Thoracic aorta (tissue), 2 donors: ENCODE measurements around the gene FNDC11. TPM values are rescaled to one million over a fixed set of nuclear protein-coding genes. Genes with fewer than 3 reads are reported as not detected.

ENCODE experiments used
- ATAC-seq: fragments of 150-250 bp; one replicate; pipeline ENCODE4 v1.8.0; 2017; ENCODE audit warnings: low read depth; ENCODE audit not compliant: insufficient number of reproducible peaks, low FRiP score
- DNase-seq: peaks from one replicate; pipeline ENCODE4 v3.0.0-alpha.2; 2020; ENCODE audit warnings: low spot score
- H3K27ac ChIP-seq, 2 donors: fragments of 200-600 bp; sonication (generic); 1 replicate in 1 of 2; 2 replicates in 1 of 2; pipeline ENCODE4 v1.5.1; 2016; ENCODE audit warnings: mild to moderate bottlenecking in 2 of 2, moderate library complexity in 2 of 2
- H3K27me3 ChIP-seq: fragments of 200-600 bp; sonication (generic); replicated peaks from 2 replicates; pipeline ENCODE4 v1.6.0; 2016; ENCODE audit warnings: mild to moderate bottlenecking; ENCODE audit not compliant: insufficient read depth
- H3K36me3 ChIP-seq: fragments of 200-600 bp; sonication (generic); one replicate; pipeline ENCODE4 v1.5.1; 2016
- H3K4me1 ChIP-seq, 2 donors: fragments of 200-600 bp; sonication (generic); 1 replicate in 1 of 2; 2 replicates in 1 of 2; pipeline versions ENCODE4 v1.5.1 to v1.6.0; 2016; ENCODE audit warnings: low read depth in 2 of 2, mild to moderate bottlenecking in 1 of 2; ENCODE audit not compliant: control insufficient read depth in 1 of 2
- H3K4me3 ChIP-seq: fragments of 200-600 bp; sonication (generic); 2 replicates; pipeline ENCODE4 v1.5.1; 2016; ENCODE audit warnings: mild to moderate bottlenecking
- H3K9me3 ChIP-seq: fragments of 200-600 bp; sonication (generic); 2 replicates; pipeline ENCODE4 v1.5.1; 2016
- total RNA-seq, 2 donors: library from RNA; depleted of rRNA; stranded (reverse); fragments of >200 nt; gene quantifications; one replicate each; pipeline versions ENCODE4 v1.1.0 to v1.2.3, GENCODE V29; 2016
- TF ChIP-seq, protein P1 (sequence below): fragments of 200-600 bp; sonication (generic); IDR thresholded peaks from one replicate; pipeline ENCODE4 v1.5.1; 2019; ENCODE audit warnings: antibody characterized with exemption

Gene FNDC11
- total RNA-seq, 2 donors from 2014 or later: 0.54 TPM; not detected in 1

DNA sequence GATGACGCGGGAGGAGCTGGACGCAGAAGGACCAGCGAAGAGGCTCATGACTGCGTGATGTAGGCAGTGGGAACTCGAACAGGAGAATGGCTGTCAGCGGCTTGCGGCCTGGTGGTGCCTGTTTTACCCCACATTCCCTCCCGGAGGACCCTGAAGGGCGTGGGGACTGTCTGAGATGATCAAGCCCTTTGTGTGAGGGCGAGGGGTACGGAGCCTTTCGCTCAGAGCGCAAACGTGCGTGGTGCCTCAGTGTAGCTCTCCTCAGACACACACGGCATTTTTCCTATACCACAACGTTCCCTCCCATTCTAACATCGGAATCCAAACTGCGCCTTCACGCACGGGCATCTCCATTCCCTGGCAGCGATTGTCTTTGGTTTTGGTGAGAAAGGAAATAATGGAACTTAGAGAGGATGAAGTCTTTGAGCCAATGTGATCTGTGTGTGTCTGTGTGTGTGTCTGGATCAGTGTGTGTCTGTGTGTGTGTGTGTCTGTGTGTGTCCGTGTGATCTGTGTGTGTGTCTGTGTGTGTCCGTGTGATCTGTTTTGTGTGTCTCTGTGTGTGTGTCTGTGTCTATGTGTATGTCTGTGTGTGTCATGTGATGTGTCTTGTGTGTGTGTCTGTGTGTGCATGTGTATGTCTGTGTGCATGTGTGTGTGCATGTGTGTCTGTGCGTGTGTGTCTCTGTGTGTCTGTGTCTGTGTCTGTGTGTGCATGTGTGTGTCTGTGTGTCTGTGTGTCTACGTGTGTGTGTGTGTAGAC lies 22.1 kb upstream of the FNDC11 start:
- no peaks in the 10 kb centered on the region for H3K4me1 ChIP-seq
- H3K4me3 ChIP-seq: no peak overlapping the region
- no peaks in the 10 kb centered on the region for H3K9me3 ChIP-seq
- H3K36me3 ChIP-seq: no peaks in the 10 kb centered on the region
- DNase-seq: no peak
- ATAC-seq: no peak
- TF ChIP-seq, protein P1, sequence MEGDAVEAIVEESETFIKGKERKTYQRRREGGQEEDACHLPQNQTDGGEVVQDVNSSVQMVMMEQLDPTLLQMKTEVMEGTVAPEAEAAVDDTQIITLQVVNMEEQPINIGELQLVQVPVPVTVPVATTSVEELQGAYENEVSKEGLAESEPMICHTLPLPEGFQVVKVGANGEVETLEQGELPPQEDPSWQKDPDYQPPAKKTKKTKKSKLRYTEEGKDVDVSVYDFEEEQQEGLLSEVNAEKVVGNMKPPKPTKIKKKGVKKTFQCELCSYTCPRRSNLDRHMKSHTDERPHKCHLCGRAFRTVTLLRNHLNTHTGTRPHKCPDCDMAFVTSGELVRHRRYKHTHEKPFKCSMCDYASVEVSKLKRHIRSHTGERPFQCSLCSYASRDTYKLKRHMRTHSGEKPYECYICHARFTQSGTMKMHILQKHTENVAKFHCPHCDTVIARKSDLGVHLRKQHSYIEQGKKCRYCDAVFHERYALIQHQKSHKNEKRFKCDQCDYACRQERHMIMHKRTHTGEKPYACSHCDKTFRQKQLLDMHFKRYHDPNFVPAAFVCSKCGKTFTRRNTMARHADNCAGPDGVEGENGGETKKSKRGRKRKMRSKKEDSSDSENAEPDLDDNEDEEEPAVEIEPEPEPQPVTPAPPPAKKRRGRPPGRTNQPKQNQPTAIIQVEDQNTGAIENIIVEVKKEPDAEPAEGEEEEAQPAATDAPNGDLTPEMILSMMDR: no peak
- H3K27me3 ChIP-seq: no peaks in the 10 kb centered on the region
- H3K27ac ChIP-seq: no peak overlapping the region

DNA sequence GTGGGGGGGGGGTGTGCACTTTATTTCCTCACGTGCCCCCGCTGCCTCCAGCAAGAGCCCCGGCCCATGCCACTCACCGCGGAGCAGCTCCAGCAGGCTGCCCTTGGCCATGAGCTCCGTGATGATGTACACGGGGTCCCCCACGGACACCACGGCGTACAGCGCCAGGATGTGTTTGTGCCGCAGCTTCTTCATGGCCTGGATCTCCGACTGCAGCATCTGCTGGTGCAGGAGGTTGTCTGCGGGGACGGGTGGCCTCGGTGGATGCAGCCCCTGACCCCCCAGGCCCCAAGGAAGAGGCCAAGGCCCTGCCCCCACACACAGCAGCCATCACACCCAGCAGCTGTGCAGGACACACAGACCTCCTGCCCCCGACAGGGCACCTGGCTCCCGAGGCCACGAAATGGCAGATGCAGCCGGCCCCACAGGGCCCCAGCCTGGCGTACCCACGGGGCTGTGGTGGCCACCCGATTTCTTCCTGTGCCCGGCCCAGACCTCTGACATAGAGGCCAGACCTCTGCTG lies 21.4 kb upstream of the FNDC11 start:
- ATAC-seq: no peak
- Histone ChIP-seq H3K27me3 (no peaks in the 10 kb centered on the region), H3K27ac (no peak overlapping the region), H3K4me3 (no peak overlapping the region), H3K9me3 (no peaks in the 10 kb centered on the region), H3K36me3 (no peaks in the 10 kb centered on the region), H3K4me1 (peaks cover 0 to 1% of the 10 kb centered on the region in 2 donors)
- DNase-seq: no peak
- TF ChIP-seq, protein P1: no peak

DNA sequence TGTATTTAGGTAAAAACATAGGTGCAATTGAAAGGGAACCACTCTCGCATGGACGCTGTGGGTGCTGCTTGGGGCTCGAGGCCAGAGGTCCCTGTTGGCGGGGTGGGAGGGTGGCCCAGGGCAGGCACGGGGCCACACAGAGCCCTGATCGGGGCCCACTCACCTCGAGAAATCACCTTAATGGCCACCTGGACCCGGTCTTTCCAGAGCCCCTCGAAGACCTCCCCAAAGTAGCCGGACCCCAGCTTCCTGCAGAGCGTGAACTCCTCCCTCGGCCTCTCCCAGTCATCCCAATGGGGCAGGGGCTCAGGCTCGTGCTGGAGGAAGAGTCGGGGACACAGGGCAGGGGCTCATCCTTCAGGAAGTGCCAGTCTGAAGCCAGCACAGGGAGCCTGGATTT lies 20.6 kb upstream of the FNDC11 start:
- TF ChIP-seq, protein P1: no peak
- Histone ChIP-seq H3K4me1 (peaks cover 0 to 5% of the 10 kb centered on the region in 2 donors), H3K36me3 (no peaks in the 10 kb centered on the region), H3K27ac (no peak overlapping the region), H3K9me3 (no peaks in the 10 kb centered on the region), H3K27me3 (no peaks in the 10 kb centered on the region), H3K4me3 (no peak overlapping the region)
- ATAC-seq (no peak), DNase-seq (no peak)

DNA sequence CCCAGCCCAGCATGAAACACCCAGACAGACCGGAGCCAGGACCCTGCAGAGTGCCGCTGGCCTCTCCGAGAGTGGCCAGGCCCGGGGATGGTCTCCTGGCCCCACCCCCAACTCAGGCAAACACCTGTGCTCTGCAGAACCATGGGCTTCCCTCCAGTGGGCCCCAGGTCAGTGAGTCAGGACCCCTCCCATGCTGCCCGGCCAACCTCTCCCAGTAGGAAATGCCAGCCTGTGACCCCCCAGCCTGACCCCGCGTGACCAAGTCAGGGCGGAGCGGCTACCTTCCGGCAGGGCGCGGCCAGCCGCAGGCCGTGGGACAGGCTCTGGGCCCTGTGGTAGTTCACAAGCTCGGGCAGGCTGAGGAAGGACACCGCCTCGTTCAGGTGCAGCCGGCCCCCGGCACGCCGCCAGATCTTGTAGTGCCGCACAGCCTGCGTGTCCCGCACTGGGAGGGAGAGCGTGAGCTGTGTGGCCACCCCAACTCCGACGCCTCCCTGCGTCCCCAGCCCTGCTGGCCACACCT lies 20.0 kb upstream of the FNDC11 start:
- Histone ChIP-seq H3K27ac (no peak overlapping the region), H3K9me3 (no peaks in the 10 kb centered on the region), H3K27me3 (no peaks in the 10 kb centered on the region), H3K4me3 (no peak overlapping the region), H3K36me3 (no peaks in the 10 kb centered on the region), H3K4me1 (peaks cover 0 to 5% of the 10 kb centered on the region in 2 donors)
- DNase-seq: no peak
- no peak for ATAC-seq
- TF ChIP-seq, protein P1: no peak

DNA sequence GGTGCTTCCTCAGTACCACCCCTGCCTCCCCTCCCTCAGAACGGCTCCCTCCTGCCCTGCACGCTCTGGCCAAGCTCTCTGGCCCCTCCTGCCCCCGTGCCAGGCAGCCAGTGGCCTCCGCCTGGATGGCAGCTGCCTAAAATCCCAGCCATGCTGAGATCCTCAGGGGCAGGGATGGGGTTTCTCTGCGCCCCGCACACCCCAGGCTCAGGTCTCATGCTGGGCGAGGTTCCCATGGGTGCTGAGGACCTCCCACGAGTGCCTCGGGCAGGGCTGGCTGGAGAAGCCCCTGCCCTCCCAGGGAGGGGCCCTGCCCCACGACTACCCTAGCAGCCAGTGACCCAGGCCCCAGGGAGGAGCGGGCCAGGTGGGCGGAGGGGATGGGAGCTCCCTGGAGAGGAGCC lies 19.5 kb upstream of the FNDC11 start:
- TF ChIP-seq, protein P1: no peak
- Histone ChIP-seq H3K9me3 (no peaks in the 10 kb centered on the region), H3K4me3 (no peak overlapping the region), H3K27me3 (no peaks in the 10 kb centered on the region), H3K27ac (peak overlapping the region in 1 of 2 donors; percentile 12), H3K4me1 (peaks cover 0 to 5% of the 10 kb centered on the region in 2 donors), H3K36me3 (no peaks in the 10 kb centered on the region)
- no peak for DNase-seq
- ATAC-seq: no peak
